ENCODE measurements around the gene BAD. TPM values are rescaled to one million over a fixed set of nuclear protein-coding genes. Genes with fewer than 3 reads are reported as not detected.
A peak's percentile ranks its signal among the peaks of the same experiment; 100 is the strongest.

BAD gene
- total and polyA plus RNA-seq, 2 donors (not counting 1 experiment from before 2014, with no cell fraction given) = 24.0 to 39.1 TPM

GRCh38 chr11:64245797-64246620, 38.5 kb downstream of the BAD start:
- peaks cover 9% of the 10 kb centered on the region for H3K79me2 ChIP-seq (ENCODE audit: control insufficient read depth, insufficient read depth, low read length)
- H3K4me3 ChIP-seq (ENCODE audit: control extremely low read depth in 1 of 5, extremely low read depth in 1 of 5, insufficient read depth in 1 of 5, low read depth in 2 of 5, low read length in 4 of 5) = peak overlapping the region; percentile 24 to 69 (median 62)
- peak overlapping the region; percentile 91 for H3K27ac Mint-ChIP-seq
- no peak for ATAC-seq (ENCODE audit: low read depth)
- peak overlapping the region; percentile 90 for H3K4me3 Mint-ChIP-seq
- no peaks in the 10 kb centered on the region for H3K27me3 ChIP-seq (replicated peaks in 1 of 4; ENCODE audit: control extremely low read depth in 1 of 4, control insufficient read depth in 3 of 4, insufficient read depth in 4 of 4, low read length in 3 of 4)
- CTCF ChIA-PET = interaction anchor here (0.7 to 10.4 kb wide), 14 partner anchors 13 to 109 kb away, joined by 3 to 141 read pairs (median 4); partner anchors contain the start of genes BAD, ESRRA, FERMT3 and NUDT22
- H3K4me1 ChIP-seq (ENCODE audit: control insufficient read depth in 2 of 2, insufficient read depth in 2 of 2, low read length in 2 of 2) = peaks cover 22 to 51% of the 10 kb centered on the region in 2 donors
- peak overlapping the region; percentile 79 for H3K4me2 ChIP-seq (replicated peaks; ENCODE audit: low read depth, low read length, poor library complexity, severe bottlenecking)
- peaks cover 7% of the 10 kb centered on the region for H4K20me1 ChIP-seq (ENCODE audit: control insufficient read depth, insufficient read depth, low read length, poor library complexity, severe bottlenecking)
- peak overlapping the region; percentile 53 to 79 for H3K27ac ChIP-seq (ENCODE audit: low read length in 2 of 2)
- TF ChIP-seq EZH2 (IDR thresholded peaks at IDR 0.05; ENCODE audit: borderline replicate concordance, insufficient read depth, low read depth, low read length, poor library complexity, severe bottlenecking) (no peak), CTCF (IDR thresholded peaks at IDR 0.05) (no peak)
- peaks cover 38% of the 10 kb centered on the region for H3K4me1 Mint-ChIP-seq
- peaks cover 0 to 11% of the 10 kb centered on the region in 2 experiments for H3K36me3 ChIP-seq (replicated peaks in 1 of 2; ENCODE audit: control extremely low read depth in 1 of 2, control insufficient read depth in 1 of 2, extremely low read depth in 1 of 2, insufficient read depth in 2 of 2, low read length in 1 of 2)
- peak overlapping the region; percentile 53 for H3K9ac ChIP-seq (ENCODE audit: low read length)
- H3K27me3 Mint-ChIP-seq = no peaks in the 10 kb centered on the region
- no peaks in the 10 kb centered on the region for H3K9me3 ChIP-seq (ENCODE audit: control extremely low read depth in 1 of 3, control insufficient read depth in 2 of 3, insufficient read depth in 1 of 3, low read length in 2 of 3)
- POLR2A ChIA-PET = interaction anchor here (0.5 to 4.0 kb wide), 10 partner anchors 10 to 1648 kb away, joined by 3 to 37 read pairs (median 8); partner anchors contain the start of genes BAD, FERMT3, NUDT22 and PRDX5
- under 1% methylated on average over 45 of the region's 46 CpGs for WGBS (ENCODE audit: insufficient coverage)
- H2AFZ ChIP-seq (ENCODE audit: insufficient read depth, low read depth, low read length, poor library complexity, severe bottlenecking) = peak overlapping the region; percentile 19
- intact Hi-C loops (cut with micrococcal nuclease) = loop anchor here (1.0 kb wide), 3 partner anchors 20 to 60 kb away; partner anchors contain the start of genes GPR137, NUDT22, STIP1 and TRPT1
- peak; percentile 67 for DNase-seq
- H3K9me3 Mint-ChIP-seq (ENCODE audit: insufficient read depth) = no peaks in the 10 kb centered on the region

Measured in B cell (primary cell).